HepG2 (cell line): ENCODE data around the gene KCTD18. TPM values are rescaled to one million over a fixed set of nuclear protein-coding genes. Genes with fewer than 3 reads are reported as not detected.

ENCODE experiments used
- MBNL3 ChIP-seq: fragments of 250-450 bp; sonication (Bioruptor Pico); conservative IDR thresholded peaks from 2 replicates; pipeline ENCODE4 v1.8.0; 2022; ENCODE audit warnings: mild to moderate bottlenecking, inconsistent platforms
- SNAI1 ChIP-seq: sonication (generic); formaldehyde crosslinking; IDR thresholded peaks from 2 replicates; pipeline ENCODE4 v1.5.0; 2020; ENCODE audit warnings: mild to moderate bottlenecking, missing genetic modification reagents, borderline replicate concordance
- ZNF296 ChIP-seq: sonication (generic); formaldehyde crosslinking; conservative IDR thresholded peaks from 2 replicates; pipeline ENCODE4 v1.5.0; 2020; ENCODE audit warnings: mild to moderate bottlenecking, missing genetic modification reagents
- ZNF550 ChIP-seq: sonication (generic); formaldehyde crosslinking; IDR thresholded peaks from 2 replicates; pipeline ENCODE4 v1.4.0; 2020; ENCODE audit warnings: mild to moderate bottlenecking, missing genetic modification reagents, borderline replicate concordance
- ZNF709 ChIP-seq: sonication (generic); formaldehyde crosslinking; IDR thresholded peaks from 2 replicates; pipeline ENCODE4 v1.5.0; 2020; ENCODE audit warnings: mild to moderate bottlenecking, missing genetic modification reagents
- polyA plus RNA-seq, 8 experiments: library from polyadenylated mRNA; depleted of rRNA in 3 of 8; stranded (reverse) in 7 of 8; unstranded in 1 of 8; fragments of >200 nt; fragmentation: Illumina TruSeq in 4 of 8; extraction: Trizol in 4 of 8; gene quantifications; 2 replicates each; pipeline versions ENCODE4 v1.2.1 to v1.2.3, GENCODE V29; 2011 to 2016; ENCODE audit warnings: low read depth in 4 of 8, missing spikeins in 1 of 8, mixed read lengths in 1 of 8; ENCODE audit not compliant: insufficient read depth in 1 of 8
- total RNA-seq, 5 experiments: library from RNA; depleted of rRNA; stranded (reverse); fragments of >200 nt; fragmentation: Illumina TruSeq; extraction: Trizol; gene quantifications; 2 replicates each; pipeline ENCODE4 v1.2.3, GENCODE V29; 2016; ENCODE audit warnings: low read depth in 1 of 5
- TF ChIP-seq, protein P1 (sequence below): IDR thresholded peaks from 2 replicates; pipeline ENCODE4 v1.6.1; 2018; ENCODE audit warnings: missing genetic modification reagents, mild to moderate bottlenecking, missing compliant biosample characterization
- TF ChIP-seq, protein P2 (sequence below): sonication (generic); formaldehyde crosslinking; IDR thresholded peaks from 2 replicates; pipeline ENCODE4 v1.5.0; 2020; ENCODE audit warnings: mild to moderate bottlenecking, missing genetic modification reagents, borderline replicate concordance
- TF ChIP-seq, protein P3 (sequence below): sonication (generic); formaldehyde crosslinking; IDR thresholded peaks from 2 replicates; pipeline ENCODE4 v1.4.0; 2020; ENCODE audit warnings: low read depth, missing genetic modification reagents
- TF ChIP-seq, protein P4 (sequence below): sonication (generic); formaldehyde crosslinking; conservative IDR thresholded peaks from 2 replicates; pipeline ENCODE4 v1.8.1; 2023; ENCODE audit warnings: missing genetic modification reagents
- TF ChIP-seq, protein P5 (sequence below): sonication (generic); formaldehyde crosslinking; IDR thresholded peaks from 2 replicates; pipeline ENCODE4 v1.8.0; 2023; ENCODE audit warnings: mild to moderate bottlenecking, missing genetic modification reagents

The KCTD18 gene
- total and polyA plus RNA-seq, 2 of the 13 experiments (the other 11 are each of a cell fraction or from before 2014, with no cell fraction given): 2.2 to 7.1 TPM

DNA sequence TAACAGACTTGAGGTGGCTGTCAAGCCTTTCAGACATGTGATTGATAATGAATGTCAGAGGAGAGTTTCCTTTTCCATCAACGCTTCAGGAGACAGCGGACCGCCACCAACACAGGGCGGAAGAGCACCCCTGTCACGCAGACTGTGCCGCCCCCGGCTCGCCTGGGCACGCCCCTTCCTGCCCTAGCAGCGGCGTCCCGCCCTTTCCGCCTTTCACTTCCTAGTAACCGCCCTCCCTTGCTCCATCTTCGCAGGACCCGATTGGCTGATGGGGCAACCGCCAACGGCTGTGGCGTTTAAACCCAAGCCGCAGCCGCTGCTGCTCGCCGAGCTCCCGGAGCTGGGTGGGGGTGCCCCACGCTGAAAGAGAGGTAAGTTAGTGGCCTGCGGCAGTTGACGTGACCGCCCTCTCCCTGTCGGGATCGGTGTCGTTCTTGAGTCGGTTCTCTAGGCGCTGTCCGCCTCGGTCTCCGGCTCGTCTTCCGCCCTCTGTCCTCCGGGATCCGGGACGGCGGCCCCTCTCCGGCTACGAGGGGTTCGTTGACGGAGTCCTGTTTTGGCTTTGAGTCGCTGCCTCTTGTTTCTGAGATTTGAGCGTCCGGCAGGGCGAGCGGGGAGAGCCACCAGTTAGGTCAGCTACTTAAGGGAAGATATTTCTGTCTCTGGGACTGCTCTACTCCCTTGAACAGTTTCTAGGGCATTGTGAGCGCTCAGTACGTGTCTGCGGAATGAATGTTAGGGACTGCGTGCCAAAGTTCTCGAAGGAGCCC, 16.2 kb upstream of the KCTD18 start, which contains the start of gene SGO2 (continued):
- TF ChIP-seq, protein P1, sequence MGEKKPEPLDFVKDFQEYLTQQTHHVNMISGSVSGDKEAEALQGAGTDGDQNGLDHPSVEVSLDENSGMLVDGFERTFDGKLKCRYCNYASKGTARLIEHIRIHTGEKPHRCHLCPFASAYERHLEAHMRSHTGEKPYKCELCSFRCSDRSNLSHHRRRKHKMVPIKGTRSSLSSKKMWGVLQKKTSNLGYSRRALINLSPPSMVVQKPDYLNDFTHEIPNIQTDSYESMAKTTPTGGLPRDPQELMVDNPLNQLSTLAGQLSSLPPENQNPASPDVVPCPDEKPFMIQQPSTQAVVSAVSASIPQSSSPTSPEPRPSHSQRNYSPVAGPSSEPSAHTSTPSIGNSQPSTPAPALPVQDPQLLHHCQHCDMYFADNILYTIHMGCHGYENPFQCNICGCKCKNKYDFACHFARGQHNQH: peak; percentile 86
- 0 out of 2 replicates have a peak, but pooled peaks have one; percentile 33 for TF ChIP-seq ZNF550 (CRISPR knock-in tag)
- TF ChIP-seq, protein P2, sequence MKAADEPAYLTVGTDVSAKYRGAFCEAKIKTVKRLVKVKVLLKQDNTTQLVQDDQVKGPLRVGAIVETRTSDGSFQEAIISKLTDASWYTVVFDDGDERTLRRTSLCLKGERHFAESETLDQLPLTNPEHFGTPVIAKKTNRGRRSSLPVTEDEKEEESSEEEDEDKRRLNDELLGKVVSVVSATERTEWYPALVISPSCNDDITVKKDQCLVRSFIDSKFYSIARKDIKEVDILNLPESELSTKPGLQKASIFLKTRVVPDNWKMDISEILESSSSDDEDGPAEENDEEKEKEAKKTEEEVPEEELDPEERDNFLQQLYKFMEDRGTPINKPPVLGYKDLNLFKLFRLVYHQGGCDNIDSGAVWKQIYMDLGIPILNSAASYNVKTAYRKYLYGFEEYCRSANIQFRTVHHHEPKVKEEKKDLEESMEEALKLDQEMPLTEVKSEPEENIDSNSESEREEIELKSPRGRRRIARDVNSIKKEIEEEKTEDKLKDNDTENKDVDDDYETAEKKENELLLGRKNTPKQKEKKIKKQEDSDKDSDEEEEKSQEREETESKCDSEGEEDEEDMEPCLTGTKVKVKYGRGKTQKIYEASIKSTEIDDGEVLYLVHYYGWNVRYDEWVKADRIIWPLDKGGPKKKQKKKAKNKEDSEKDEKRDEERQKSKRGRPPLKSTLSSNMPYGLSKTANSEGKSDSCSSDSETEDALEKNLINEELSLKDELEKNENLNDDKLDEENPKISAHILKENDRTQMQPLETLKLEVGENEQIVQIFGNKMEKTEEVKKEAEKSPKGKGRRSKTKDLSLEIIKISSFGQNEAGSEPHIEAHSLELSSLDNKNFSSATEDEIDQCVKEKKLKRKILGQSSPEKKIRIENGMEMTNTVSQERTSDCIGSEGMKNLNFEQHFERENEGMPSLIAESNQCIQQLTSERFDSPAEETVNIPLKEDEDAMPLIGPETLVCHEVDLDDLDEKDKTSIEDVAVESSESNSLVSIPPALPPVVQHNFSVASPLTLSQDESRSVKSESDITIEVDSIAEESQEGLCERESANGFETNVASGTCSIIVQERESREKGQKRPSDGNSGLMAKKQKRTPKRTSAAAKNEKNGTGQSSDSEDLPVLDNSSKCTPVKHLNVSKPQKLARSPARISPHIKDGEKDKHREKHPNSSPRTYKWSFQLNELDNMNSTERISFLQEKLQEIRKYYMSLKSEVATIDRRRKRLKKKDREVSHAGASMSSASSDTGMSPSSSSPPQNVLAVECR (CRISPR knock-in tag): peak; percentile 100
- TF ChIP-seq ZNF296 (CRISPR knock-in tag): no peak
- TF ChIP-seq SNAI1: no peak; the same call in 1 of the 2 replicates
- TF ChIP-seq, protein P3, sequence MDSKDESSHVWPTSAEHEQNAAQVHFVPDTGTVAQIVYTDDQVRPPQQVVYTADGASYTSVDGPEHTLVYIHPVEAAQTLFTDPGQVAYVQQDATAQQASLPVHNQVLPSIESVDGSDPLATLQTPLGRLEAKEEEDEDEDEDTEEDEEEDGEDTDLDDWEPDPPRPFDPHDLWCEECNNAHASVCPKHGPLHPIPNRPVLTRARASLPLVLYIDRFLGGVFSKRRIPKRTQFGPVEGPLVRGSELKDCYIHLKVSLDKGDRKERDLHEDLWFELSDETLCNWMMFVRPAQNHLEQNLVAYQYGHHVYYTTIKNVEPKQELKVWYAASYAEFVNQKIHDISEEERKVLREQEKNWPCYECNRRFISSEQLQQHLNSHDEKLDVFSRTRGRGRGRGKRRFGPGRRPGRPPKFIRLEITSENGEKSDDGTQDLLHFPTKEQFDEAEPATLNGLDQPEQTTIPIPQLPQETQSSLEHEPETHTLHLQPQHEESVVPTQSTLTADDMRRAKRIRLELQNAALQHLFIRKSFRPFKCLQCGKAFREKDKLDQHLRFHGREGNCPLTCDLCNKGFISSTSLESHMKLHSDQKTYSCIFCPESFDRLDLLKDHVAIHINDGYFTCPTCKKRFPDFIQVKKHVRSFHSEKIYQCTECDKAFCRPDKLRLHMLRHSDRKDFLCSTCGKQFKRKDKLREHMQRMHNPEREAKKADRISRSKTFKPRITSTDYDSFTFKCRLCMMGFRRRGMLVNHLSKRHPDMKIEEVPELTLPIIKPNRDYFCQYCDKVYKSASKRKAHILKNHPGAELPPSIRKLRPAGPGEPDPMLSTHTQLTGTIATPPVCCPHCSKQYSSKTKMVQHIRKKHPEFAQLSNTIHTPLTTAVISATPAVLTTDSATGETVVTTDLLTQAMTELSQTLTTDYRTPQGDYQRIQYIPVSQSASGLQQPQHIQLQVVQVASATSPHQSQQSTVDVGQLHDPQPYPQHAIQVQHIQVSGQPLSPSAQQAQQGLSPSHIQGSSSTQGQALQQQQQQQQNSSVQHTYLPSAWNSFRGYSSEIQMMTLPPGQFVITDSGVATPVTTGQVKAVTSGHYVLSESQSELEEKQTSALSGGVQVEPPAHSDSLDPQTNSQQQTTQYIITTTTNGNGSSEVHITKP: peak; percentile 83
- peak; percentile 74 for TF ChIP-seq ZNF709
- TF ChIP-seq MBNL3 (CRISPR knock-in tag): no peak
- TF ChIP-seq, protein P4, sequence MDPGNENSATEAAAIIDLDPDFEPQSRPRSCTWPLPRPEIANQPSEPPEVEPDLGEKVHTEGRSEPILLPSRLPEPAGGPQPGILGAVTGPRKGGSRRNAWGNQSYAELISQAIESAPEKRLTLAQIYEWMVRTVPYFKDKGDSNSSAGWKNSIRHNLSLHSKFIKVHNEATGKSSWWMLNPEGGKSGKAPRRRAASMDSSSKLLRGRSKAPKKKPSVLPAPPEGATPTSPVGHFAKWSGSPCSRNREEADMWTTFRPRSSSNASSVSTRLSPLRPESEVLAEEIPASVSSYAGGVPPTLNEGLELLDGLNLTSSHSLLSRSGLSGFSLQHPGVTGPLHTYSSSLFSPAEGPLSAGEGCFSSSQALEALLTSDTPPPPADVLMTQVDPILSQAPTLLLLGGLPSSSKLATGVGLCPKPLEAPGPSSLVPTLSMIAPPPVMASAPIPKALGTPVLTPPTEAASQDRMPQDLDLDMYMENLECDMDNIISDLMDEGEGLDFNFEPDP: no peak
- TF ChIP-seq, protein P5, sequence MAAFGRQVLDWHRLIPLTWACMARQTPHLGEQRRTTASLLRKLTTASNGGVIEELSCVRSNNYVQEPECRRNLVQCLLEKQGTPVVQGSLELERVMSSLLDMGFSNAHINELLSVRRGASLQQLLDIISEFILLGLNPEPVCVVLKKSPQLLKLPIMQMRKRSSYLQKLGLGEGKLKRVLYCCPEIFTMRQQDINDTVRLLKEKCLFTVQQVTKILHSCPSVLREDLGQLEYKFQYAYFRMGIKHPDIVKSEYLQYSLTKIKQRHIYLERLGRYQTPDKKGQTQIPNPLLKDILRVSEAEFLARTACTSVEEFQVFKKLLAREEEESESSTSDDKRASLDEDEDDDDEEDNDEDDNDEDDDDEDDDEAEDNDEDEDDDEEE (CRISPR knock-in tag): peak; percentile 62; the same call in 1 of the 2 replicates
